Kidney capillary endothelial cell (primary cell): Measurements from ENCODE around the gene TBC1D24.
A peak's percentile ranks its signal among the peaks of the same experiment; 100 is the strongest.
"Not testable (repeated sequence)": the region's sequence is repeated elsewhere in the genome, so short reads cannot be mapped to it uniquely, and the experiment has no call there.

Experiments
- DNase-seq: peaks from one replicate; pipeline ENCODE4 v3.0.0-alpha.2; 2018; ENCODE audit warnings: low spot score

The TBC1D24 gene

DNA sequence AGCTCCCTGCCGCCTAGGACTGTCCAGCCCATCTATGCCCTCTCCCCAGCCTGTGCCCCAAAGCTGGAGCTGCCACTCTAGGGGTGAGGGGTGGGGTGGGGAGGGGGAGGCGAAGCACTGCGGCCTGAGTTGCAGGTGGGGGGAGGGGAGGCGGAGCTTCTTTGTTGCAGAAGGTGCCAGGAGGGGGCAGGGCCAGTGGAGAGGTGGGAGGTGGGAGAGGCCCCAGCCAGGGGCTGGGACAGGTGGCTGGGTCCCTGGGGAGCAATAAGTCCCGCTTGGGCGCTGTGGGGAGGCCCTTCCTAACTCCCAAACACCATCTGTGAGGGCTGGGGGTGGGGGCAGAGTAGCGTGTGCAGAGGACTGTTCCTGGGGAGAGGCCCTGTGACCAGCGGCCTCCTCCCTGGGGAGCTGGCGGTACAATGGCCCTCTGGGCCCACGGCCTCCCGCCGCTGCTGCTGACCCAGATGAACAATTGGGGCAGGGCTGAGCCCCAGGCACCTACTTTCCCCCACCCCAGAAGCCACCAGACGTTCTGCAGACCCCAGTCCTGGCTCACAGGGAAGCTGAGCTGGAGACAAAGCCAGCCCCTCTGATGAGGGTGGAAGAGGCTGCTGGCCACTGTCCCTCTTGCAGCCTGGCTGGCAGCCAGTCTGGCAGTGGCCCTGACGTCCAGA, 6.1 kb upstream of the TBC1D24 start:
- DNase-seq, result no peak

DNA sequence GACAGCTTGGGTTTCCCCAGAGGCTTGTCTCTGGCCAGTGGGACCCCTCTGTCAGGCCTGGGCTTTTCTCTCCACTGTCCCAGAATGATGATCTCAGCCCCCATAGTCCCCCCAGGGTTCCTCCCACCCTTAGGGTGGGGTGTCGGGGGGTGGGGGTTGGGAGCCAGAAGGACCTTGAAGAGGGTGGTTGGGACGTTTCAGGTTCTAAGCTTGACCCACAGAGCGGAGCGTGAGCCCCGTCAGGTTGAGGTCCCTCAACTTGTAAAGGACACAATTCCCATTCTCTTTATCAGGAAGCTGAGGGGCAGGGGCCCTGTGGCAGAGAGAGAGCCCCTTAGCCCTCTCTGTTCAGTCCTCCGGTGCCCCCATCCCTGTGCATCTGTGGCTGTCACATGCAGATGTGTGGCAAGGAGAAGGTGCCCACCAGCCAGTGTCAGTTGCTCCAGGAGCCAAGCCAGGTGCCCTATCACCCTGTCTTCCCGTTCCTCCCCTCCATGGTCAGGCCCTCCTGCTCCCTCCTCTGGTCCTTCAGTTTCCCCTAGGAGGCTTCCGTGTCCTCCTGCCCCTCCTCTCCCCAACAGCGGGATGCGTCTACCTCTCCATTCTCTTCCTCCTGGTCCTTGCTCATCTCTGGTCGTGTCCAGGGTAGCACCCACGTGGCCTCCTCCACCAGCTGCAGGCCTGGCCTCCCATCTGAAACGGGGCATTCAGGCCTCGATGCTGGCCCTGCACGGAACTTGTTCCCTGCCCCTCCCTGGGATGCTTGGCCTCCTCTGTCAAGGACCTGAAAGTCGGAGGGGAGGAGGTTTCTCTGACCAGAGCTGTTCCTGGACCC, 5.3 kb upstream of the TBC1D24 start:
- no peak for DNase-seq

DNA sequence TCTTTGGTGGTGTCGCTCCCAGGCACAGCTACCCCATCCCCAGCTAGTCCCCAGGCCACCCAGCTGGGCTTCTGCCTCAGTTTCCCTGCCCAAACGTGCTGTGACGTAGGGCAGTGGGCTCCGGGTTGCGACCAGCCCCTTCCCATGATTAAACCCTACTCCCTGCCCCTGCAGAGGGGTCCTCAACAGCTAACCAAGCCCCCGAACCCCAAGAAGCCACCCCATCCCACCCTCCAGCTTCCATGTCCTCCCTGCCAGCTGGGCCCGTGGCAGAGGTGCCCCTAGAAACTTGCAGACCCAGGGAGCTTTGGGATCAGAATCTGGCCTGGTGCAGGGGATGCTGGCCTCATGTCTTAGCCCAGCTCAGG, 4.7 kb upstream of the TBC1D24 start:
- DNase-seq, result no peak

DNA sequence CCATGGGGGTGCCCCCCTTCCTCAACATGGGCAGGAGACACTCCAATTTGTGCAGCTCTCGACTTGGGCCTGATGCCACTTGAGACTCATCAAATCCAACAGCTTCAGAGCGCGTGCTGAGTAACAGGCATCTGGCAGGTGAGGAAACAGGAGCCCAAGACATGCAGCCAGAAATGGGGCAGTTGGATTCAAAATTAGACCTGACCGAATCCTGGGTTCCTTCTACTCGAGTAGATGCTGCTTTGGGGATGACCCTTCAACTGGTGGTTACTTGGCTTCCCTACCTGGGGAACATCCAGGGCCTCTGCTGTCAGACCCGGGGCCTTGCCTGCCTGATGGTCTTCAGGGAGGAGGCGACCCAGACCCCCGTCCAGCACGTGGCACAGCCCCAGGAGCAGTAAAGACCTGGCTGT, 4.3 kb upstream of the TBC1D24 start:
- DNase-seq, result no peak

DNA sequence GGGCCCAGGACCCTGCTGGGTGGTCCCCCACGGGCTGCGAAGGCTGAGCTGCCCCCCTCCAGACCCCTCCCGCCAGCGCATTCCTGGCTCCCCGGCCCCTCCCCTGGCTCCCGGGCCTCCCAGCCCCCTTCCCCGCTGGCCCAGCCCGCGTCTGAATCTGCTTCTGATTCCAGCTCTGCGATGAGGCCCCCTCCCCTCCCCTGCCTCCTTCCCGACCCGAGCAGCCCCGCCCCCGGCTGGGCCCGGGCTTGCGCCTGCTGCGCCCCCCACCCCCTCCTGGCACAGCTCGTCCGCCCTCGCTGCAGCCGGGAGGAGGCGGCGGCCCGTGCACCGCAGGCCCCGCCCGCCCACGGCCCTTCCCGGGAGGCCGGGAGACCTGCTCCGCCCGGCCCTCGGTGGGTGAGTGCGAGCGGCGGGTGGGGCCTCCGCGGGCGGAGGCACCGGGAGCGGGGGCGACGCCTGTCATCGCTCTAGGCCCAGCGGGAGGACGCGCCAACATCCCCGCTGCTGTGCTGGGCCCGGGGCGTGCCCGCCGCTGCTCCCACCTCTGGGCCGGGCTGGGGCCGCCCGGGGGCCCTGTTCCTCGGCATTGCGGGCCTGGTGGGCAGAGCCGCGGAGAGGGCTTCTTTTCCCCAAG, 3.8 kb upstream of the TBC1D24 start, which contains the start of gene NTN3:
Gene NTN3 (plus strand): TSS at position 282 of the 637 bp plus-strand sequence. CDS start 405 bp downstream, outside the sequence.
- DNase-seq, result no peak

DNA sequence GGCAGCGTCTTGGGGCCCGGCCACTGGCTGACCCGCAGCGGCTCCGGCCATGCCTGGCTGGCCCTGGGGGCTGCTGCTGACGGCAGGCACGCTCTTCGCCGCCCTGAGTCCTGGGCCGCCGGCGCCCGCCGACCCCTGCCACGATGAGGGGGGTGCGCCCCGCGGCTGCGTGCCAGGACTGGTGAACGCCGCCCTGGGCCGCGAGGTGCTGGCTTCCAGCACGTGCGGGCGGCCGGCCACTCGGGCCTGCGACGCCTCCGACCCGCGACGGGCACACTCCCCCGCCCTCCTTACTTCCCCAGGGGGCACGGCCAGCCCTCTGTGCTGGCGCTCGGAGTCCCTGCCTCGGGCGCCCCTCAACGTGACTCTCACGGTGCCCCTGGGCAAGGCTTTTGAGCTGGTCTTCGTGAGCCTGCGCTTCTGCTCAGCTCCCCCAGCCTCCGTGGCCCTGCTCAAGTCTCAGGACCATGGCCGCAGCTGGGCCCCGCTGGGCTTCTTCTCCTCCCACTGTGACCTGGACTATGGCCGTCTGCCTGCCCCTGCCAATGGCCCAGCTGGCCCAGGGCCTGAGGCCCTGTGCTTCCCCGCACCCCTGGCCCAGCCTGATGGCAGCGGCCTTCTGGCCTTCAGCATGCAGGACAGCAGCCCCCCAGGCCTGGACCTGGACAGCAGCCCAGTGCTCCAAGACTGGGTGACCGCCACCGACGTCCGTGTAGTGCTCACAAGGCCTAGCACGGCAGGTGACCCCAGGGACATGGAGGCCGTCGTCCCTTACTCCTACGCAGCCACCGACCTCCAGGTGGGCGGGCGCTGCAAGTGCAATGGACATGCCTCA, 3.1 kb upstream of the TBC1D24 start:
- no peak for DNase-seq

DNA sequence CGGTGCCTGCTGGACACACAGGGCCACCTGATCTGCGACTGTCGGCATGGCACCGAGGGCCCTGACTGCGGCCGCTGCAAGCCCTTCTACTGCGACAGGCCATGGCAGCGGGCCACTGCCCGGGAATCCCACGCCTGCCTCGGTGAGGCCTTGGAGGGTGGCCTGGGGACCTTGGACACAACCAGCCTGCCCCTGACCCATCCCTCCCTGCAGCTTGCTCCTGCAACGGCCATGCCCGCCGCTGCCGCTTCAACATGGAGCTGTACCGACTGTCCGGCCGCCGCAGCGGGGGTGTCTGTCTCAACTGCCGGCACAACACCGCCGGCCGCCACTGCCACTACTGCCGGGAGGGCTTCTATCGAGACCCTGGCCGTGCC, 2.5 kb upstream of the TBC1D24 start:
- DNase-seq, result no peak

DNA sequence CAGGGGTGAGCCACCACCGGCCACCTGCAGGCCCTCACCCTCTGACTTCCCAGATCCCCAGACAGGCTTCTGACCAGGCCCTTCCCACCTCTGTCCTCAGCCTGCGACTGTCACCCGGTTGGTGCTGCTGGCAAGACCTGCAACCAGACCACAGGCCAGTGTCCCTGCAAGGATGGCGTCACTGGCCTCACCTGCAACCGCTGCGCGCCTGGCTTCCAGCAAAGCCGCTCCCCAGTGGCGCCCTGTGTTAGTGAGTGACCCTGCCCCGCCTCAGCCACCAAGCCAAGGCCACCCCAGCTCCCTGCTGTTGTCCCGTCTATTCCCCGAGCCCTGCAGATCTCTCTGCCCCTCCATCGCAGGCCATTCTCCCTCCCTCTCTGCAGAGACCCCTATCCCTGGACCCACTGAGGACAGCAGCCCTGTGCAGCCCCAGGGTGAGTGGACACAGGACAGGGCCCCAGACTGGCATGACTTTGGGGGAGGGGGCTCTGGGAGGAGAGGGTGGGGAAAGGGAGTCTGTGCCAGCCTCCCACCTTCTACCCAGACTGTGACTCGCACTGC, 2.0 kb upstream of the TBC1D24 start:
- no peak for DNase-seq

DNA sequence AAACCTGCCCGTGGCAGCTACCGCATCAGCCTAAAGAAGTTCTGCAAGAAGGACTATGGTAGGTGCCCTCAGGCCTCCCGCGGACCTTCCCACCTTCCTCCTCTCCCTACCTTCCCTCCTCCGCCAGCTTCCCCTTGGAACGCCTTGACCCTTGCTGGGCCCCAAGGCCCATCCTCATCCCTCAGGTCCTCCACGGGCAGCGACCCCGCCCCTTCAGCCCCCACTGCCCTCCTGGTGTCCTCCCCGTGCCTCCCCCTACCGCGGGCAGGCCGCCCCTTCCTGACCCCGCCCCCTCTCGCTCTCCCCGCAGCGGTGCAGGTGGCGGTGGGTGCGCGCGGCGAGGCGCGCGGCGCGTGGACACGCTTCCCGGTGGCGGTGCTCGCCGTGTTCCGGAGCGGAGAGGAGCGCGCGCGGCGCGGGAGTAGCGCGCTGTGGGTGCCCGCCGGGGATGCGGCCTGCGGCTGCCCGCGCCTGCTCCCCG, 1.4 kb upstream of the TBC1D24 start:
- DNase-seq, result no peak

DNA sequence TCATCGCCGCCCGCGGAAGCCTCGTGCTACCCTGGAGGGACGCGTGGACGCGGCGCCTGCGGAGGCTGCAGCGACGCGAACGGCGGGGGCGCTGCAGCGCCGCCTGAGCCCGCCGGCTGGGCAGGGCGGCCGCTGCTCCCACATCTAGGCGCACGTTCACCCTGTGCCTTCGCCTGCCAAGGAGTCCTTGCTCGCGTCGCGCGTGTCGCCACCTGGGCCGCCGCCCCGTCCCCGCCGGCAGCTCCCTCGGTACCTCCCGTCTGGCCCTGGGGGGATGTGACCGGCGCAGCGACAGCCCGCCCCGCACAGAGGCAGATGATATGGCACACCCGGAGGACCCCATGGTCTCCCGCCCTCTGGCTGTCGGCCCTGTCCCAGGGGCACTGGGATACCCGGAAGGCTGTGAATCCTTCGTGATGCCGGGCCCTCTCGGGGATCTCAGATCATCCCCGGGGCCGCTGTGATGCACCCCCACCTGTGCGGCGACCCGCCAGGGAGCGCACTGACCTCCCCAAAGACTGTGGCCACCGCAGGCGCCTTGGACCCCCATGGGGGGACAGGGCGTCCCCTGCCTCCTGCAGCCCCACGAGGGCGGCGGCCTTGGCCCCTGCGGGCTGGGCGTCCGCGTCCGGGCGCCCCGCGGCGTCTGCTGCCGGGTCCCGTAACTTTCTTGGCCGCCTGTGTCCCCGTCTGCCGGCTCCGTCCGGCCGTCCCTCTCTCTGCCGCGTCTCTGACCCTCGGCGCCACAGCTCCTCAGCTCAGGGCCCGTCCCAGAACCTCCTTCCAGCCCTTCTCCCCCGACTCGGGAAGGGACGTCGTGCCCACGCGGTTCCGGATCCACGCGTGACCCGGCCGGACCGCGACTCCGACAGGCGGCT, 689 bp upstream of the TBC1D24 start:
- DNase-seq, result peak; percentile 58

DNA sequence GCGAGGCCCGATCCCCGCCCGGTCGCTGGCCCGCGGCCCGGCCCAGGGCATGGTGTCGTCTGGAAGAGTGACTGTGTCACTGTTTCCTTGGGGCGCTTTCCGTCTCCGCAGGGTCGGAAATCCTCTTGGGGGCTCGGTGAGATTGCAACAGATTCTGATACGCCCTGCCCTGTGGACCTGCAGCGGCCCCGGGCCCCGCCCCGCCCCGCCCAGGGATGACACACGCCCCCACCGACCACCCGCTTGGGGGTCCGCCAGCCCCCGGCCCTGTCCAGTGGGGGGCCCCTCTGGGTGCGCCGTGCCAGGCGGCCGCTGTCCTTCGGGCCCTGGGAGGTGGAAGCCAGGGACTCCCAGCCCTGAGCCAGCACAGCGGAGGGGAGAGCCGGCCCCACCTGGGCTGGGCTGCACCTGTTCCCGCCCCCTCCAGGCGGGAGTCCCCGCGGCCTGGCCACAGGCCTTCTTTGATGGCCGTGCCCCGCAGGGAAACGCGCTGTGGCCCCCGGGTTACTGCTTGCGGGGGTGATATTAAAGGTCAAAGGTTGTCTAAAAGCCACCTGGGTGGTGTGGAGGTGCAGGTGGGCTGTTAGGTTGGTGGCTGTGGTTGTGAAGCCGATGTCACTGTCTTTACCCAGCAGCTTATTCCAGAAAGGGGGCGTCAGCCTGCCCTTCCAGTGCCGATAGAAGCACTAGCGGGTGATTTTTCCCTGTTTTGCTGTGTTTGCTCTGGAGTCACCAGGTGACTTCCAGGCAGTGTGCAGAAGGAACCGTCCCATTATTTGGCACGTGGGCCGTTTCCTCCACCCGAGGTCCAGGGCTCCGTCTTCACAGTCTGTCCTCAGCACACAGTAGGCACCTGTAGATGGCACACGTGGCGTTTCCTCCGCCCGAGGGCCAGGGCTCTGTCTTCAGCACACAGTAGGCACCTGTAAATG, 752 bp downstream of the TBC1D24 start:
- no peak for DNase-seq

DNA sequence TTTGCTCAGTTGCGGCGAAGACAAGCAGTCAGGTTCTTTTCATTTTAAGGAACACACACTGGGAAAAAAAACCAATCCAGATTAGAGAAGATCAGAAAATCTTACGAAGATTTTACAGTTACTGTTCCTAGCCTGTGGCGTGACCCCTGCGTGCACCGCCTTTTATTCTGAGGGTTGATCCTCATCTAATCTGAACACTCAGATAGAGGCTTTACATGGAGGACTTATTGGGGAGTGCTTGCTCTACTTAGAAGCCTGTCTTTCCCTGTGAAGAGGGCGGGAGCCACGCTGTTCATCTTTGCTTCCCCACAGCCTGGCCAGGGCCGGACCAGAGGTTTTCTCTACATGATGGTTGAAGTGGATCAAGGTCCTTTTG, 1.4 kb downstream of the TBC1D24 start:
- DNase-seq, result no peak

DNA sequence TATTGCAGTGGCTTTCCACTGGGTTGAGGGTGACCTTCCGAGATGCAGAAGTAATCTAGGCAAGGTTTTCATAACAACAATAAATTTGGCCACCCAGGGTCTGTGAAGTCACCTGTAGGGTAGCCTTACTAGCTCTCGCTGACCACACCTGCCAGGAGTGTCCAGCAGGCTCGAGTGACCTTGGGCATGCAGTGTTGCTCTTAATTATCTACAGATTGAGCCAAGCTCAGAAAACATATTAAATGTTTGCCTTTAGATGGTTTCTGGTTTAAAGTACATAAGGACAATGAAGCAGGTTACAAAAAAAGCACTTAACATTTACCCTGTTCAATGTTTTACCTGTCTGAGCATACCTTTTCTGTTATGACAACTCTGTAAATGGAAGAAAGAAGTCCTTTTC, 1.8 kb downstream of the TBC1D24 start:
- DNase-seq, result no peak

DNA sequence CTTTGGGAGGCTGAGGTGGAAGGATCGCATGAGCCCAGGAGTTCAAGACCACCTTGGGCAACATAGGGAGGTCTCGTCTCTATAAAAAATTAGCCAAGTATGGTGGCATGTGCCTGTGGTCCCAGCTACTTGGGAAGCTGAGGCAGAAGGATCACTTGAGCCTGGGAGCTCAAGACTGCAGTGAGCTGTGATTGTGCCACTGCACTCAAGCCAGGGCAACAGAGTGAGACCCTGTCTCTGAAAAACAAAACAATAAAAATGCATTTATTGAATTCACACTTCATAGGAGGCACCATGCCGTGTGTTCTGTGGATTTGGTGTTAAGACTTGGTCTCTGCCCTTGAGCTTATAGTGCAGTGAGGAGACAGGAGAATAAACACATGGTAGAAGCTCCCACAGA, 2.4 kb downstream of the TBC1D24 start:
- DNase-seq, result no peak

DNA sequence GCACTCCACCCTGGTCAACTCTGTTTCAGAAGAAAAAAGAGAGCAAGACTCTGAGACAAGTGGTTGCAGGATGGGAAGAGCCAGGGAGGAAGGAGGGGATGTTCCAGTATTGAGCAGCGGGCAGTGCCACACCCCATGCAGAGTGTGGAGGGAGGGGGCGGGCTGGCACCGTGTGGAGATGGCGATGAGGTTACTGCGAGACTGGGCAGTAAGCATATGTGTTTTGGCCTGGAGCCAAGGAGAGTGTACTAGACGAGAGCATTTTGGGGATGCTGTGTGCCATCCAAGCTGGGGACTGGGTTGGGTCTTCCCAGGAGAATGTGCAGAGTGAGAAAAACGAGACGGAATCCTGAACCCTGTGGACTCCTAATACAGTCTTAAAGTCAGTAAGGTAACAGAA, 3.4 kb downstream of the TBC1D24 start:
- no peak for DNase-seq

DNA sequence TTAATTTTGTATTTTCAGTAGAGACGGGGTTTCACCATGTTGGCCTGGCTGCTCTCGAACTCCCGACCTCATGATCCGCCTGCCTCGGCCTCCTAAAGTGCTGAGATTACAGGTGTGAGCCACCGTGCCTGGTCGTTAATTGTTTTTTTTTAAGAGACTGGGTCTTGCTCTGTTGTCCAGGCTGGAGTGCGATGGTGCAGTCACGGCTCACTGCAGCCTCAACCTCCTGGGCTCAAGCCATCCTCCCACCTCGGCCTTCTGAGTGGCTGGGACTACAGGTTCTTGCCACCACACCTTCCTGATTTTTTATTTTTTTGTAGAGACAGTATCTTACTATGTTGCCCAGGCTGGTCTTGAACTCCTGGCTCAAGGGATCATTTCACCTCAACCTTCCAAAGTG, 5.1 kb downstream of the TBC1D24 start:
- DNase-seq, result not testable (repeated sequence)

DNA sequence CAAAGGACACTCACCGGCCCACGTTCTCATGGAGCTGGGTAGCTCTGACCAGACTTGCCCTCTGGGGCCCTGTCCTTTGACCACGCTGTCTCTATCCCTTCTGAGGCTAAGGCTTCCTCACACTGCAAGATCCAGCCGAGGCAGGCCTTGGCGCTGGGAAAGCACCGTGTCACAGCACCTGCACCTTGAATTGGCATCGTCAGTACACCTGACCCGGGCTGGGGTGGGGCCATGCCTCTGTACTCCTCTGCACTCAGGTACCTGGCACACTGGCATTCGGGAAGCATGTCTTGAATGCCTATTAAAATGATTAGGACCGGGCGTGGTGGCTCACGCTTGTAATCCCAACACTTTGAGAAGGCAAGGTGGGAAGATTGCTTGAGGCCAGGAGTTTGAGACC, 6.0 kb downstream of the TBC1D24 start:
- no peak for DNase-seq

DNA sequence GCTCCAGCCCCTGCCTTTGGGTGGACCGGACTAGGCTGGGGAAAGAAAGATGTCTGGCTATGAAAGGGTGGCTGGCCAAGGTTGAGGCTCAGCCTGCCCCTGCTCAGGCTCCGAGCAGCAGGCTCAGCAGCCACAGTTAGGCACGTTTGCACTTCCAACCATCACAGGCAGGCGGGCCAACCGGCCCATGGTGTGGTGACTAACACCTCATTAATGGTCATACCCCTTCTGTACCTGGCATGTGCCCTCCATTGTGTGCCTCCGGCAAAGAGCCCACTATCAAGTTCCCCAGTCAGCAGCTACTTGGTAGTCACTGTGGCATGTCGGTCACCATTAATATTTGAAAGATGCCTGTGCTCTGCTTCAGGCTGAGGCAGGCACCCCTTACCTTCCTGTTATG, 6.7 kb downstream of the TBC1D24 start:
- no peak for DNase-seq

DNA sequence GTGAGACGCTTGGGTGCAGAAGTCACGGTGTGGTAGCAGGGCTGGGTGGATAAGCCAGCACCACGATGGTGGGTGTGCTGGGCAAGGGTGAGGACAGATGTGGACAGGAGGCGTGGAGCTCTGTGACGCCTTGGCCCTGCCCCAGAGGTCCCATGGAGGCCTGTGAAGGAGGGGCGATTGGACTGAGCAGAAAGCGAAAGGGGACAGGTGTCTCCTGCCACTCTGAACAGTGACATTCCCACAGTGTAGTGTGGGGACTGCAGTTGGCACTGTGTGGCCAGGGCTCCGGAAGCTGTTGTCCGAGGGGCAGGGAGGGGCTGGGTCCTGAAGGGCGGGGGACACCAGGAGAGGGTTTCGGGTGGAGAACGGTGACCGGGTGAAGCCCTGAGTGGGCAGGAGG, 7.3 kb downstream of the TBC1D24 start:
- DNase-seq, result no peak
